CD14-positive monocyte (primary cell): Measurements from ENCODE around the gene UBE2N. TPM values are rescaled to one million over a fixed set of nuclear protein-coding genes. Genes with fewer than 3 reads are reported as not detected.

Experiments
- DNase-seq, 3 donors: peaks; one replicate each; pipeline ENCODE4 v3.0.0-alpha.2; 2011 to 2022
- H2AFZ ChIP-seq: 2 replicates; pipeline ENCODE4 v1.6.0; 2012; ENCODE audit warnings: mild to moderate bottlenecking, low read depth, low read length, inconsistent platforms; ENCODE audit not compliant: insufficient read depth, poor library complexity, severe bottlenecking
- H3K27ac ChIP-seq, 2 donors: 1 replicate in 1 of 2; 2 replicates in 1 of 2; pipeline ENCODE4 v1.5.1; 2012 to 2013; ENCODE audit warnings: low read length in 2 of 2, control low read depth in 1 of 2, inconsistent platforms in 1 of 2, low read depth in 1 of 2, mild to moderate bottlenecking in 1 of 2
- H3K27me3 ChIP-seq, 2 donors: one replicate each; pipeline versions ENCODE4 v1.6.0 to v1.6.1; 2011 to 2013; ENCODE audit warnings: low read length in 2 of 2; ENCODE audit not compliant: control insufficient read depth in 2 of 2, insufficient read depth in 2 of 2
- H3K36me3 ChIP-seq, 2 donors: replicated peaks in 1 of 2; 1 replicate in 1 of 2; 2 replicates in 1 of 2; pipeline versions ENCODE4 v1.5.1 to v1.6.1; 2012 to 2013; ENCODE audit warnings: low read length in 2 of 2, control low read depth in 1 of 2, inconsistent platforms in 1 of 2, mild to moderate bottlenecking in 1 of 2; ENCODE audit not compliant: insufficient read depth in 2 of 2, control insufficient read depth in 1 of 2
- H3K4me1 ChIP-seq, 2 donors: 1 replicate in 1 of 2; 2 replicates in 1 of 2; pipeline versions ENCODE4 v1.5.1 to v1.6.1; 2012 to 2013; ENCODE audit warnings: low read length in 2 of 2, control low read depth in 1 of 2, inconsistent platforms in 1 of 2, mild to moderate bottlenecking in 1 of 2, moderate library complexity in 1 of 2; ENCODE audit not compliant: insufficient read depth in 2 of 2, control insufficient read depth in 1 of 2
- H3K4me2 ChIP-seq: replicated peaks from 2 replicates; pipeline ENCODE3; 2012; ENCODE audit warnings: low read length, moderate library complexity, mild to moderate bottlenecking; ENCODE audit not compliant: poor library complexity, severe bottlenecking; ENCODE audit errors: extremely low read depth
- H3K4me3 ChIP-seq, 3 experiments: fragments of 200-600 bp in 1 of 3; sonication (generic) in 1 of 3; replicated peaks in 1 of 3; 1 replicate in 2 of 3; 2 replicates in 1 of 3; pipeline ENCODE4 v1.5.1; 2011 to 2013; ENCODE audit warnings: low read length in 3 of 3, mild to moderate bottlenecking in 3 of 3, control low read depth in 2 of 3, low read depth in 2 of 3, inconsistent platforms in 1 of 3, moderate library complexity in 1 of 3
- H3K79me2 ChIP-seq: 2 replicates; pipeline ENCODE4 v1.6.0; 2012; ENCODE audit warnings: mild to moderate bottlenecking, control low read depth, inconsistent platforms, low read length, moderate library complexity; ENCODE audit not compliant: insufficient read depth
- H3K9ac ChIP-seq: 2 replicates; pipeline ENCODE4 v1.6.0; 2017; ENCODE audit warnings: low read length, mild to moderate bottlenecking; ENCODE audit not compliant: insufficient read depth, poor library complexity, severe bottlenecking
- H3K9me3 ChIP-seq, 2 donors: replicated peaks in 1 of 2; 1 replicate in 1 of 2; 2 replicates in 1 of 2; pipeline versions ENCODE4 v1.5.1 to v1.6.1; 2012 to 2013; ENCODE audit warnings: low read length in 2 of 2, control low read depth in 1 of 2; ENCODE audit not compliant: control insufficient read depth in 1 of 2, insufficient read depth in 1 of 2
- H4K20me1 ChIP-seq: 2 replicates; pipeline ENCODE4 v1.6.0; 2012; ENCODE audit warnings: mild to moderate bottlenecking, low read length, control low read depth, moderate library complexity; ENCODE audit not compliant: insufficient read depth
- H3K27ac Mint-ChIP-seq, 7 donors: one replicate each; pipeline ENCODE4 v1.8.0; 2020; ENCODE audit warnings: mild to moderate bottlenecking in 7 of 7, mixed read lengths in 7 of 7, moderate library complexity in 6 of 7, inconsistent platforms in 2 of 7
- H3K27me3 Mint-ChIP-seq, 3 donors: one replicate each; pipeline ENCODE4 v1.8.0; 2021 to 2022; ENCODE audit warnings: low read depth in 3 of 3, mild to moderate bottlenecking in 3 of 3, mixed read lengths in 3 of 3, moderate library complexity in 3 of 3, inconsistent platforms in 1 of 3
- H3K36me3 Mint-ChIP-seq, 2 donors: one replicate each; pipeline ENCODE4 v1.8.0; 2020; ENCODE audit warnings: mixed read lengths in 2 of 2, inconsistent platforms in 1 of 2, mild to moderate bottlenecking in 1 of 2
- H3K4me1 Mint-ChIP-seq: one replicate; pipeline ENCODE4 v1.8.0; 2020; ENCODE audit warnings: mild to moderate bottlenecking, mixed read lengths
- H3K4me3 Mint-ChIP-seq, 2 donors: one replicate each; pipeline ENCODE4 v1.8.0; 2020; ENCODE audit warnings: mild to moderate bottlenecking in 2 of 2, mixed read lengths in 2 of 2, moderate library complexity in 1 of 2
- H3K9me3 Mint-ChIP-seq, 7 donors: one replicate each; pipeline ENCODE4 v1.8.0; 2020 to 2022; ENCODE audit warnings: mixed read lengths in 7 of 7, mild to moderate bottlenecking in 6 of 7, moderate library complexity in 6 of 7, inconsistent platforms in 2 of 7
- CTCF ChIP-seq: fragments of 200-600 bp; IDR thresholded peaks from one replicate; pipeline ENCODE4 v1.8.0; 2022; ENCODE audit warnings: antibody characterized with exemption, mild to moderate bottlenecking
- WGBS: methylation state at CpG from one replicate; pipeline ENCODE4 v1.1.5; 2013; ENCODE audit warnings: missing lambda C conversion rate; ENCODE audit not compliant: insufficient coverage; 5-methylcytosine and 5-hydroxymethylcytosine counted together
- intact Hi-C, 2 donors: fragments of 100-400 bp; cut with micrococcal nuclease; formaldehyde crosslinking; loops; one replicate each; pipeline versions ENCODE4 v1.15.0 to v1.15.1; 2023
- polyA plus RNA-seq, 3 donors: library from polyadenylated mRNA; depleted of rRNA in 1 of 3; unstranded in 2 of 3; stranded (reverse) in 1 of 3; fragments of 300-500 nt in 2 of 3; fragments of >200 nt in 1 of 3; fragmentation: Illumina TruSeq in 2 of 3; gene quantifications; 1 replicate in 2 of 3; 2 replicates in 1 of 3; pipeline ENCODE4 v1.2.3, GENCODE V29; 2012 to 2021

Gene UBE2N
- polyA plus RNA-seq, 3 donors, result 31.2 to 119 (median 108) TPM

GRCh38 chr12:93358821-93359220 lies 82.9 kb downstream of the UBE2N start:
- no peak for TF ChIP-seq CTCF
- H3K4me1 ChIP-seq, result peaks cover 0 to 2% of the 10 kb centered on the region in 2 donors
- H3K27ac Mint-ChIP-seq, result no peak overlapping the region
- H3K9me3 ChIP-seq, result no peaks in the 10 kb centered on the region
- intact Hi-C loops, result no loop called here
- H3K36me3 Mint-ChIP-seq, result no peaks in the 10 kb centered on the region
- H3K27ac ChIP-seq, result no peak overlapping the region
- H3K4me3 Mint-ChIP-seq, result no peak overlapping the region
- peaks cover 3 to 4% (median 3%) of the 10 kb centered on the region in 3 donors for H3K27me3 Mint-ChIP-seq
- peaks cover 0 to 2% (median 0%) of the 10 kb centered on the region in 7 donors for H3K9me3 Mint-ChIP-seq
- no peak overlapping the region for H2AFZ ChIP-seq
- no peak overlapping the region for H3K4me2 ChIP-seq
- H3K4me3 ChIP-seq, result no peak overlapping the region
- no CpG with 5 or more reads among the region's 2 CpGs for WGBS
- H3K9ac ChIP-seq, result no peak overlapping the region
- no peaks in the 10 kb centered on the region for H4K20me1 ChIP-seq
- no peaks in the 10 kb centered on the region for H3K79me2 ChIP-seq
- DNase-seq, result no peak
- no peaks in the 10 kb centered on the region for H3K36me3 ChIP-seq
- peaks cover 2% of the 10 kb centered on the region for H3K4me1 Mint-ChIP-seq
- H3K27me3 ChIP-seq, result peaks cover 2% of the 10 kb centered on the region in 2 donors

GRCh38 chr12:93358058-93358457 lies 83.7 kb downstream of the UBE2N start:
- Histone ChIP-seq H3K27ac (no peak overlapping the region), H3K4me2 (no peak overlapping the region), H3K9ac (no peak overlapping the region), H3K79me2 (no peaks in the 10 kb centered on the region), H2AFZ (no peak overlapping the region), H4K20me1 (no peaks in the 10 kb centered on the region), H3K36me3 (no peaks in the 10 kb centered on the region), H3K27me3 (peaks cover 2% of the 10 kb centered on the region in 2 donors), H3K9me3 (no peaks in the 10 kb centered on the region), H3K4me1 (no peaks in the 10 kb centered on the region), H3K4me3 (no peak overlapping the region)
- Mint-ChIP-seq H3K4me3 (no peak overlapping the region), H3K27me3 (peaks cover 3 to 6% (median 5%) of the 10 kb centered on the region in 3 donors), H3K9me3 (peaks cover 0 to 2% (median 0%) of the 10 kb centered on the region in 7 donors), H3K4me1 (no peaks in the 10 kb centered on the region), H3K36me3 (no peaks in the 10 kb centered on the region), H3K27ac (no peak overlapping the region)
- WGBS, result no CpG with 5 or more reads among the region's 2 CpGs
- intact Hi-C loops, result no loop called here
- no peak for DNase-seq
- no peak for TF ChIP-seq CTCF
